HEK293T (cell line): ENCODE measurements around the gene DCTN3.

Experiments
- ARNT ChIP-seq: fragments of 450-650 bp; IDR thresholded peaks from 2 replicates; pipeline ENCODE4 v1.6.1; 2017; ENCODE audit warnings: mild to moderate bottlenecking
- BHLHE40 ChIP-seq: fragments of 450-650 bp; IDR thresholded peaks from 2 replicates; pipeline ENCODE4 v1.6.1; 2016; ENCODE audit warnings: mild to moderate bottlenecking, moderate library complexity, borderline replicate concordance
- ELF4 ChIP-seq: fragments of 450-650 bp; IDR thresholded peaks from 2 replicates; pipeline ENCODE4 v1.6.1; 2017; ENCODE audit warnings: antibody characterized with exemption
- FOXA1 ChIP-seq: fragments of 450-650 bp; IDR thresholded peaks from 2 replicates; pipeline ENCODE4 v1.6.1; 2016; ENCODE audit warnings: mild to moderate bottlenecking
- FOXK2 ChIP-seq: fragments of 450-650 bp; IDR thresholded peaks from 2 replicates; pipeline ENCODE4 v1.6.1; 2016; ENCODE audit warnings: mild to moderate bottlenecking
- FOXM1 ChIP-seq: fragments of 450-650 bp; IDR thresholded peaks from 2 replicates; pipeline ENCODE4 v1.6.1; 2017; ENCODE audit warnings: mild to moderate bottlenecking, borderline replicate concordance
- HDGF ChIP-seq: fragments of 450-650 bp; IDR thresholded peaks from 2 replicates; pipeline ENCODE4 v1.6.1; 2017; ENCODE audit warnings: antibody characterized with exemption, borderline replicate concordance
- LEF1 ChIP-seq: fragments of 450-650 bp; IDR thresholded peaks from 2 replicates; pipeline ENCODE4 v1.6.1; 2017; ENCODE audit warnings: mild to moderate bottlenecking, borderline replicate concordance
- NFRKB ChIP-seq: fragments of 450-650 bp; IDR thresholded peaks from 2 replicates; pipeline ENCODE4 v1.6.1; 2016; ENCODE audit warnings: mild to moderate bottlenecking, moderate library complexity
- TARDBP ChIP-seq: fragments of 450-650 bp; IDR thresholded peaks from 2 replicates; pipeline ENCODE4 v1.6.1; 2016
- ZNF384 ChIP-seq: fragments of 450-650 bp; IDR thresholded peaks from 2 replicates; pipeline ENCODE4 v1.6.1; 2016
- TF ChIP-seq, protein P1 (sequence below): fragments of 450-650 bp; IDR thresholded peaks from 2 replicates; pipeline ENCODE4 v1.6.1; 2016

DNA sequence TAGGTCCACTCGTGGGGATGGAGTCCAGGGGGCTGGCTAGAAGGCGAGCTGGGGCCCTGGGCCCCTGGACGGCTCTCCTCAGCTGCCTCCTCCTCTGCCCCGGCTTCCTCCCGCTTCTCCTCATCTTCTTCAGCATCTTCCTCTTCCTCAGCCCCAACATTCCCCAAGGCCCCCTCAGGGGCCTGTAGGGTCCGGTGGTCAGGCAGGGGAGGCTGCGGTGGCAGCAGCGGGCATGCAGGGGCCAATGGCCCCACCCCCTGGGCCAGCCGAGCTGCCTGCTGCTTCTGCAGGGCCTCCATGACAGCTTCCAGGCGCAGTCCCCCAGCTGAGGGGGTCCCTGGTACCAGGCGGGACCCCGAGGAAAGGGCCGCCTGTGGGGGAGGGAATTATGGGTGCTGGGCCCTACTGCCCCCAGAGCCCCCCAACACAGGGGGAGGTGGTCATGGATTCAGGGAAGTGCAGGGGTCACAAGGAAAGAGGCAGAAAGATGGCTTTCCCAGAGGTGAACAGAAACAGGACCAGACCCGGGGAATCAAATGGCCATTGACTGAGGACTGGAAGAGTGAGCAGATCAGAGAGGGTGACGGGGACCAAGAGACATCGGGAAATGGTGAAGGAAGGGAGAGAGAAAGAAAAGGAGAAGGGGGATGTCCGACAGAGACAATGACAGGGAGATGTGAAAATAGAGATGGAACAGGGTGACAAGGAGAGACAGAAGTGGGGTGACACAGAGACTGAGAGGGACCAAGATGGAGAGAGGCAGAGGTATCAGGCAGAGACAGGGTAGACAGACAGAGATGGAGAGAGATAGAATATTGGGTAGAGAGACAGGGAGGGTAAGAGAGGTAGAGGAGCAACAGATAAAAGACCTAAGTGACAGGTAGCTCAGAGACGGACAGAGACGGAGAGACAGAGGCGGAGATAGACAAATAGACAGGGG, 7.7 kb upstream of the DCTN3 start:
- TF ChIP-seq FOXA1 (no peak), LEF1 (no peak), BHLHE40 (no peak), ELF4 (no peak), TARDBP (no peak), NFRKB (no peak), FOXK2 (no peak), ZNF384 (no peak), FOXM1 (no peak), ARNT (no peak), HDGF (no peak)
- TF ChIP-seq, protein P1, sequence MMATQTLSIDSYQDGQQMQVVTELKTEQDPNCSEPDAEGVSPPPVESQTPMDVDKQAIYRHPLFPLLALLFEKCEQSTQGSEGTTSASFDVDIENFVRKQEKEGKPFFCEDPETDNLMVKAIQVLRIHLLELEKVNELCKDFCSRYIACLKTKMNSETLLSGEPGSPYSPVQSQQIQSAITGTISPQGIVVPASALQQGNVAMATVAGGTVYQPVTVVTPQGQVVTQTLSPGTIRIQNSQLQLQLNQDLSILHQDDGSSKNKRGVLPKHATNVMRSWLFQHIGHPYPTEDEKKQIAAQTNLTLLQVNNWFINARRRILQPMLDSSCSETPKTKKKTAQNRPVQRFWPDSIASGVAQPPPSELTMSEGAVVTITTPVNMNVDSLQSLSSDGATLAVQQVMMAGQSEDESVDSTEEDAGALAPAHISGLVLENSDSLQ, result no peak
